A204.1 (cell line): Measurements from ENCODE around the gene GAPDHS.

Experiments used
- FAIRE-seq: peaks from 2 replicates; lab custom pipeline; 2012; peaks lifted over from hg19 to GRCh38; lab: Jason Lieb, UNC

GAPDHS gene

GRCh38 chr19:35511337-35511736 lies 21.9 kb upstream of the GAPDHS start:
- FAIRE-seq: no peak

DNA sequence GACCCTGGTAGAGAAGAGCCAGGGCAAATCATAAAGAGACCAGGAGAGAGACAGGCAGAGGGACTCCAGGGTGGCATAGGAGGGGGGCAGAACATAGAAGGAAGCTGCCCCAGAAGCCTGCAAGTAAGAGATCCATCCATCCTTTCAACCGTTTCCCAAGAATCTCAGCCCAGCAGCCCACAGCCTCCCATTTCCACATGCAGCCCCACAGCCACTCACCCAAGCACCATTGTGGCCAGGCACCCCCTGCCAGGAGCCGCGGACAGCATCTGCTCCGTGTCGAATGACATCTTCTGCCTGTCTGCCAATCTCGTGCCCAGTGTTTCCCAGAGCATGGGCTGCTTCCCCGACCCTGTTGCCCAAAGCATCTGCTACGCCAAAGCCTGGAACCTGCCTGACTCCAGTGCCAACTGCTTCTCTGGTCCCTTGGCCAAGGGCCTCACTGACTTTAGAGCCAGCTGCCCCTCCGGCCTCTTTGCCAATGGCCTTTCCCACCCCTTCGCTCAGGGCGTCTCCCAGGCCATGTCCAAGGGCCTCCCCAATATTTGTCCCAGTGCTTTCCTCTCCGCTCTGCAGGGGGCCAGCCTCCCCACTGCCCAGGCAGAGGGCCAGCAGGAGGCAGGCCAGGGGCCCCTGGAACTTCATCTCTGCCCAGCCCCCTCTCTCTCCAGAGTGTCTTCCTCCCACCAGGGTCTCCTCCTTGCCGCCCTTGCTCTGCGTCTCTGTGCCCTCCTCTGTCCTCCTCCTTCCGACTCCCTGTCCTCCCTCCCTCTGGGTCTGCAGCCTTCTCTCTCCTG lies 20.2 kb upstream of the GAPDHS start:
- FAIRE-seq: no peak

DNA sequence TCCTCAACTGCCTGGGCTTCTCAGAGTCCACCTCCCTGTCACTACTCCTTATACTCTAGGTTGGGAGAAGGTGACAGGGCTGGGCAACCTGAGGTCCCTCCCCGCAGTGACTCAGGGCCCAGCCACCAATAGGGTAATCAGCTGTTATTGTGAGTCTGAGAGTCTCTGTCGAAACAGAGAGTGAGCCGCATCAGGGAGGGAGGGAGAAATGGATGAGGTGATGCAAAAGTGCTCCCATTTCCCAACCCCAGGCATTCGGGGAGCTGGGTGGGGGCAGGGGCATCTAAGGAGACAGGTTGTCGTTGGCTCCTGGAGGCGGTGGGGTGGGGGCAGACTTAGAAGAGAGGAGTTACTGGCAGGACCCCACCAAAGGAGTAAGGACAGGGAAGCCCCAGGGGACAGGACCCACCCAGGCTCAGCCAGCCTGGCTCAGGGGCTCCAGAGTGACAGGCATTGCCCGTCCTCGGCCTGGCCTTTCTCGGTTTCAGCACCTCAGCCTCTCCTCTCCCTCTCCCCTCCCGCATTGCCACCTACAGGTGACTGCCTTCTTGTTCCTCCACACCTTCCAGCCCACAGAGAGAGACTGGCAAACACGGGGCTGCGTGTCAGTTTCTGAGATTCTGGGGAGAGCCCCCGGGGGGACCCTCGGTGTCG lies 19.5 kb upstream of the GAPDHS start, which contains the start of gene DMKN:
Gene DMKN, minus strand, starts transcription at position 22 of the 654 bp plus-strand sequence. CDS start 174 bp downstream, outside the sequence.
- FAIRE-seq: no peak

DNA sequence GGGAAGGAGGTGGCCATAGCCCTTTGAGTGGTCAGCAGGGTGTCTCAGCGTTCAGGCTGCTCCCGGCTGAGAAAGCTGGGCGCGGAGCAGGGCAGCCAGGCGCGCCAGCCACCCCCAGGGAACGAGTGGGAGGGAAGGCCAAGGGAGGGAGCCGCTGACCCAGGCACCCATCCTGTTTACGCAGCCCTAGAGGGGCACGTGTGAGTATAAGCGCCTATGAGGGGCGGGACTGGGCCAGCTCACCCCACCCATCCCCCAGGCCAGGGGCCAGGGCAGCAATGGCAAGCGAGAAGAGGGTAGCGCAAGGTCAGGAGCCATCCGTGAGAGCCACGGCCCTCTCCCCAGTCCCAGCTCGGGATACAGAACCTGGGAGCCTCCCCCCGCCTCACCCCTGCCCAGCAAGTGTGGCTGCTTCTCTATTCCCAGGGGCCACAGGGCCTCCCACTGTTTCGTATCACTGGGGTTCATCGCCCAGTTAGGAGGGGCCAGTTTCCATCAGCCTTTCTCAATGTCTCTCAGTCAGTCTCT lies 18.9 kb upstream of the GAPDHS start:
- FAIRE-seq: no peak

DNA sequence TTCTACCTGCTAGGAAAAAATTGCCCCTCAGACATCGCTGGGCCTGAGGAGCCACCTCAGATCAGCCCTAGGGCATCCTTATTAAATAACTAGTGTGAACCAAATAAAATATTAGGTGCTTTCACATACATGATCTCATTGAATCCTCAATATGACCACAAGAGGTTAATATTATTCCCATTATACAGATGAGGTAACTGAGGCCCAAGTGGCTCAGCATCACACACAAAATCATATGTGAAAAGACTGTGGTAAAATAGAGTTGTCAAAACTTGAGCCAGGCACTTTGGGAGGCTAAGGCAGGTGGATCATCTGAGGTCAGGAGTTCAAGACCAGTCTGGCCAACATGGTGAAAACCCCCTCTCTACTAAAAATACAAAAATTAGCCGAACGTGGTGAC lies 16.9 kb upstream of the GAPDHS start:
- FAIRE-seq: no peak

- no peak for FAIRE-seq
These were observed 15.9 kb upstream of the GAPDHS start for GRCh38 chr19:35517342-35517741.

- FAIRE-seq: no peak
These were observed 14.9 kb upstream of the GAPDHS start for GRCh38 chr19:35518313-35518712.

DNA sequence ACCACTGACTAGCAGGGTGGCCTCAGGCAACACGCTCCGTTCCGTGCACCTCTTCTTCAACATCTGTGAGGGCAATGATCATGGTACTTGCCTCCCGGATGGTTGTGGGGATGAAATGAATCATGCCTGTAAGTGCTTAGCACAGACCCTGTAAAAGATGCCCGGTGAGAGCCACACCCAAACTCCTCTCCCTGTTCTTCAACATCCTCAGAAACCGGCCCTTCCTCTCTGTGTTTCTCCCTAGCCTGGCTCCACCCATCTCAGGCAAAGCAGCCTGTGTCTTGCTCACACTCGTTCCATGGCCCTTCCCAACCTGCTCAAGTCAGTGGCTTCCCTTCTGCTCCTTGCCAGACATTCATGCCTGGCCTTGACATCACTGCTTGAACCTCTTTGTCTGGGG lies 14.0 kb upstream of the GAPDHS start:
- FAIRE-seq: no peak

- FAIRE-seq: no peak
These were observed 12.0 kb upstream of the GAPDHS start for GRCh38 chr19:35521124-35521743.

GRCh38 chr19:35522745-35523327 lies 10.4 kb upstream of the GAPDHS start:
- FAIRE-seq: no peak

DNA sequence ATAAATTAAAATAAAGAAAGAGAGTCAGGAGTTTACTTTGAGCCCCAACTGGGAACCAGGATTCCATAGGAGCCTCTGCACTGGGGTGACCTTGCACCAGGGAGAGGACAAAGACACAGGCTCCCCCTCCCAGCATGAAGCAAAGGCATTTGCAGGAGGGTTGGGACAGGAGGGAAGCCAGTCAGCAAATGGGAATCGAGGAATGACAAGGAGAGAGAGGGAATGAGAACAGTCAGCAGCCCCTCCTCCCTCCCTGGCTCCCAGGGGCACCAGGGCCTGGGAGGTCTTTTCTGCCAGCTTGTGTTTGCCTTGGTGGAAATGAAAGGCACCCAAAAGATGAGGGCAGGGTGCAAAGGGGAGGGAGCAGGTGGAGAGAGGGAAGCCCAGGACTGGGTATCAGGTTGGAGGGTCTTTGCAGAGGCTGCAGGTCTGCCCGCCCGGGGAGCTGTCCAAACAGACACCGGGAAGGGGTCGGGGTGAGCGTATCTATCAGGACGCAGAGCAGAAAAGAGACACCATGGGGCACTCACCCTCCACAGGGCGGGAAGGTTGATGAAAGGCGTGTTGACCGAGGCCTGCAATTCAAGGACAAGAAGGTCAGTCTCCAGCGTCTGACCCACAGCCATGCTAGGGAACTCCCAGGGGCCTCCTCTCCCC lies 8.9 kb upstream of the GAPDHS start:
- no peak for FAIRE-seq

DNA sequence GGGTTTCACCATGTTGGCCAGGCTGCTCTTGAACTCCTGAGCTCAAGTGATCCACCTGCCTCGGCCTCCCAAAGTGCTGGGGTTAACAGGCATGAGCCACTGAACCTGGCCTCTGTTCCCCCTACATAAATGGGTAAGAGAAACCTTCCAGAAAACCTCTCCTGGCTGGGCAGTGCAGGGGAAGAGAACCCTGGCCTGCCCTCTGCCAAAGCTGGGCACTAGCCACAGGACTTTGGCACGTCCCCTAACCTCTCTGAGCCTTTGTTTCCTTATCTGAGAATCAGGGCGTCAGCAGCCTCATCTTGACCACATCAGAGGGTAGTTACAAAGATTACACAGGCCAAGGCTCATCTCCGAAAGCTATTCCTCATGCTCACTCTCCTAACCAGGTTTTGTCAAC lies 7.4 kb upstream of the GAPDHS start:
- FAIRE-seq: no peak

- no peak for FAIRE-seq
These were observed 4.8 kb upstream of the GAPDHS start, which contains the start of gene SBSN for GRCh38 chr19:35528218-35529038. Gene SBSN, minus strand, starts transcription at chr19:35528311. Its CDS starts 30 bp downstream, at chr19:35528281.

DNA sequence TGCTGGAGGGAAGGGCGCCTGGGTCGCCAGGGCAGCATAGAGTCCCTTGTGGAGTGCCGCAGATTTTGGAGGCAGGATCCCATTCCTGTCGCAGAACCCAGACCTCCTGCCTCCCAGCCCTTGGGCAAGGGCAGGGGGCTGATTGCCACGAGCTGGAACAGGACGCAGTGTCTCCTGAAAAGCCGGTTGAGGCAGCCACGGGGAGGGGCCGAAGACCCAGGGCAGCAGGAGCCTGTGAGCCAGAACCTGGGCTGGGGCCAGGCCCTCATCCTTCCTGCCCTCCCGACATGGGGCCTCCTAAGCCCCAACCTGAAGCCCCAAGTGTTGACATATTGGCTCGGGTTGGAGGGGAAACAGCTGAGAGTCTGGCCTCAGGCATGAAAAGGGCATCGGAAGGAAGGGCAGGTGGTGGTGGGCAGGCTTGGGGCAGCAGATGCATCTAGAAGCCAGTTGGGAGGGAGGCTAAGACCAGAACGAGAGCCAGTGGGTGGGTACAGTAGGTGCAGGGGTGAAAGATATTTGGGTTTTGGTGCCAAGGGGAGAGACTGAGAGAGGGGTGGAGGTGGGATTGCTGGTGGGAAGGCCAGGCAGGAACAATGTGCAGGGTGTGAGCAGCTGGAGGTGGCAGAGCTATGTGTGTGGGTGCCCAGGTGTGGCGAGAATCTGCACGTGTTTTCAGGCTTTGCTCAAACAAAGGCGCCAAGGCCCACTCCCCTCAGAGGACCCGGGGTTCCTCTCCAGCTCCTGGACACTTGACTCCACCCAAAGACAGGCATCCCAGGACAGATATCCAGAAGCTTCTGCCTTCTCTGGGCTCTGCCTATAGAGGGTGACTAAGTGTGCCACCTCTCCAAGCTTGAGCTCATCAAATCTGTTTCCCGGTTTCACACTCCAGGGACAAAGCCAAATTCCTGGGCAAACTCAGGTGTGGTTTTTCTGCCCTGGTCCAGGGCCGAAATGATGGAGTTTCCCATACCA lies 3.7 kb upstream of the GAPDHS start:
- FAIRE-seq: no peak

DNA sequence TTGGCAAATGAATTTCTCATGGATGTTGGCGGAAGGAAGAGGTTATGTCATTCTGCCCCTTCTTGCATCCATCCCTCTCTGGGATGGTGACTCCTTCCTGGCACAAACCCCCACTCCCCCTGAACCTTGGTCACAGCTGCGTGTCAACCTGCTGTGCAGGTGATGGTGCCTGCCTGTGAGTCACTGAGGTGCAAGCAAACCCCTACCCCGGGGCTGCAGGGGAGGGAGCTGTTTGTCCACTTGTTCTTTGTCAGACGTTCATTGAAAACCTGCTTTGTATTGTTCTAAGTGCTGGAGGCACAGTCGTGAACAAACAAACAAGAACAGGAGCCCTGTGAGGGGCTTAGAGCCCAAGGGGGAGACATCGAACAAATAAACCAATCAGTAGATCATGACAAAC lies 2.0 kb upstream of the GAPDHS start:
- FAIRE-seq: no peak

- no peak for FAIRE-seq
These were observed 651 bp downstream of the GAPDHS start for GRCh38 chr19:35533822-35534392.

DNA sequence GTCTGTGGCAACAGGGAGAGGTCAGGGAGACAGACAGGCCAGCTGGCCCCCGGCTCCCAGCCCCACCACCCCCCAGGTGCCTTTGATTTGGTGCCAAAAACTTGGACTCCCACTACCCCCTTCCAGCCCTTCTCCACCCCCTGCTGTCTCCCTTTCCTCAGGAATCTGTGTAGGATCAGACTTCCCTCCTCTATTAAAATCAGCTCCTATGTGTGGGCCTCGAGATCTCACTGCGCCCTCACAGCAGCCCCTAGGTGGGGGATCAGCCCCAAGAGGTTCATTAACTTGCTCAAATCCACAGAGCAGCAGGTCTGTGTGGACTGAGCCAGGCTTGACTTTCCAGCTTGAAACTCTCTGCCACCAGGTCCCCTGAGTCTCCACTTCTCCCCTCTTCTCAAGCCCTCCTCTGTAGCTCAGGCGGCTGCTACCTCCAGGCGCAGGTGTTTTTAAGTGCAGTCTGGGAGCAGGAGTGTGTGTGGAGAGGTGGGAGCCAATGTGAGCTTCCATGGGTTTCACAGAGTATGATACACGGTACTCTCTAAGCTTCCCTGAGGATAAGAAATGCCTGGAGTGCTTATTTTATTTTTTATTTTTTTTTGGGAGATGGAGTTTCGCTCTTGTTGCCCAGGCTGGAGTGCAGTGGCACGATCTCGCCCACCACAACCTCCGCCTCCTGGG lies 1.7 kb downstream of the GAPDHS start:
- no peak for FAIRE-seq

DNA sequence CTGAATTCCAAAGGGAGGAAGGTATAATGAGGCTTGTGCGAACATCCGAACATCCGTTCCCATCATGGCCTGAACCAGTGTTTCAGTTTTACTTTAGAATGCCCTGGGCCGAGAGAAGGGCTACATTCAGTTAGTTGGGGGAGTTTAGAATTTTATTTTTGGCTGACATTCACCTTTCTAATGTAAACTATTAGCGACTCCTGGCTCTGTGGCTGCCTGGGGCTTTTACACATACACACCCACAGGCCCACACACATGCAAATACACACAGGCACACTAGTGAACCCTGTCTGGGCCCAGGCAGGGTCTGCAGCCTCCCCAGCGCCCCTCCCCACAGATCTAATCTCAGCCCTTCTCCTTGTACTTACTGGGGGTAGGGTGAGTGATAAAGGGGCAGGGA lies 6.1 kb downstream of the GAPDHS start:
- no peak for FAIRE-seq

DNA sequence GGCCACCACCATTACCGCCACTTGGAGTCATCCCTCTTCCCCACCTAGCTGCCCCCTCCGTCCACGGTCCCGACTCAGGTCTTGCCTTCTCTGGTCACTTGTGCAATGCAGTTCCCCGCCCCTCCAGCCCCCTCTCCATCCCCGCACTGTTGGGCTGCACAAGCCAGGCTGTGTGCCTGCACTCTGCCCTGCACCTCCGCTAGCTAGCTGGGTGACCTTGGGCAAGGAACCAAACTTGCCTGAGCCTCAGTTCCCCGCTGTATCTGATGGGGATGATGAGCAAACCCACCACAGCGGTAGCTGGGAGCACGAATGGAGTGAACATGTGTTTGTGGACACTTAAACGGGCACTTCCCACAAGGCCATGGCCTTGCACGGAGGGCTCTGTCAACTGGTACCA lies 6.6 kb downstream of the GAPDHS start:
- FAIRE-seq: no peak
